GM12864 (cell line): Measurements from ENCODE around the gene LSAMP.

ENCODE experiments used
- DNase-seq: peaks from one replicate; pipeline ENCODE4 v3.0.0-alpha.2; 2011; ENCODE audit warnings: low read depth
- H3K4me3 ChIP-seq: 2 replicates; pipeline ENCODE4 v1.5.1; 2011; ENCODE audit warnings: mild to moderate bottlenecking, low read depth, low read length, control low read depth
- TF ChIP-seq, protein P1 (sequence below): IDR thresholded peaks from 2 replicates; pipeline ENCODE4 v1.5.1; 2011; ENCODE audit warnings: low read depth, mild to moderate bottlenecking, moderate library complexity, low read length, control low read depth, inconsistent platforms; ENCODE audit errors: missing control alignments

LSAMP gene

DNA sequence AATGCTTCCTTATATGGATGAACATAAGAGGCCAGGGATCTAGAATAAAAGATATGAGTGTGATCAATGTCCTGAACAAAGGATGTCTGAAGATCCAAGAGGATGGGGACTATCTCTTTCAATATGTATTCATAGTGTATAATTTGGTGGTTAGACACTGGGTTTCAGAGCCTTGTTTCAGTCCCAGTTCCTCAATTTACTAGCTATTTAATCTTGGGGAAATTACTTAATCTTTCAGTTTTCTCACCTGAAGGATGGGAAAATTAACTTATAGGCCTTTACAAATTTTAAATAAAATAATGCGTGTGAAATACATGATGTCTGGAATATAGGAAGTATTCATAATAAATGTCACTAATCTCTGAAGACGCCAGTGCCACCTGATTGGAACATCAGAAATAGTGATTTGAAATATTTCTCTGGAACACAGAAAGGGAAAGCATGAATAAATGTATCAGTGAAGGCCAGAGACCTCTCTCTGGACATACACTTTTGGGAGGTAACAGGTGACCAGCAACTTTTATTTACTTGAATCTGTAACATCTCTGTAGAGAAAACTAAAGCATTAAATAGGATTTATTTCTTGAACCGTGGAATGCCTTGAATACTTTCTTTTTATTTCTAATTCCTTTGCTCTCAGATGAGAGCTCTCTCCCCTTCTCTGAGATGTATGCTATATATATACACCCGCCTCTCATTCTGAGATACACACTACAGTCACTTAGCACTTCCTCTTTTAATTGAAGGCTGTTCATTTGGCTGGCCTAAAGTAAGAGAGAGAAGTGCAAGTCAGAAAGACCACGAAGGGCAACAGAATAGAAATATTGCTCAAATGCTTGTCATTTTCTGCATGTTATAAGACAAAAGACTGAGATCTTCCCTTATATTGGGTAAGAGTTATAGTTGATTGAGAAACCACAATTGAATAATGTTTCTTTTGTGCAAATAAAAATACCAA, 407.1 kb downstream of the LSAMP start:
- H3K4me3 ChIP-seq = no peak overlapping the region; the same call in 1 of the 2 replicates
- peak; percentile 60 for DNase-seq
- TF ChIP-seq, protein P1, sequence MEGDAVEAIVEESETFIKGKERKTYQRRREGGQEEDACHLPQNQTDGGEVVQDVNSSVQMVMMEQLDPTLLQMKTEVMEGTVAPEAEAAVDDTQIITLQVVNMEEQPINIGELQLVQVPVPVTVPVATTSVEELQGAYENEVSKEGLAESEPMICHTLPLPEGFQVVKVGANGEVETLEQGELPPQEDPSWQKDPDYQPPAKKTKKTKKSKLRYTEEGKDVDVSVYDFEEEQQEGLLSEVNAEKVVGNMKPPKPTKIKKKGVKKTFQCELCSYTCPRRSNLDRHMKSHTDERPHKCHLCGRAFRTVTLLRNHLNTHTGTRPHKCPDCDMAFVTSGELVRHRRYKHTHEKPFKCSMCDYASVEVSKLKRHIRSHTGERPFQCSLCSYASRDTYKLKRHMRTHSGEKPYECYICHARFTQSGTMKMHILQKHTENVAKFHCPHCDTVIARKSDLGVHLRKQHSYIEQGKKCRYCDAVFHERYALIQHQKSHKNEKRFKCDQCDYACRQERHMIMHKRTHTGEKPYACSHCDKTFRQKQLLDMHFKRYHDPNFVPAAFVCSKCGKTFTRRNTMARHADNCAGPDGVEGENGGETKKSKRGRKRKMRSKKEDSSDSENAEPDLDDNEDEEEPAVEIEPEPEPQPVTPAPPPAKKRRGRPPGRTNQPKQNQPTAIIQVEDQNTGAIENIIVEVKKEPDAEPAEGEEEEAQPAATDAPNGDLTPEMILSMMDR = no peak

DNA sequence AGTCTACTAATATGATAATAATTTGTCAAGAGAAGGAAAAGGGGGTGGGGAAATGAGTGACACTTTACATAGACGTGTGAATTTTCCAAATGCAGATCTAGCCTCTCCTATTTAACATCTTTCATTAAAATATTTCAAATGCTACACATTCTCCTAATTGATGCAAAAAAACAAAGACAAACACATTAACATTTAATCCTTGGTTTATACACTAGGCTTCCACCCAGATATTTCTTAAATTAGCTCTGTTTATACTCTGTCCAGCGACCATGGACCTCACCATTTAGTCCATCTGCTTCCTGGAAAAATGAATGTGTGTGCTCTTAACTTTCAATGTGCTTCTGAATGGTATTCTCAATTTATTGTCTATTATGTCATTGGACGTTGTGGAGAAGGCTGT, 409.9 kb downstream of the LSAMP start:
- H3K4me3 ChIP-seq = no peak overlapping the region
- TF ChIP-seq, protein P1 = no peak
- DNase-seq = no peak

DNA sequence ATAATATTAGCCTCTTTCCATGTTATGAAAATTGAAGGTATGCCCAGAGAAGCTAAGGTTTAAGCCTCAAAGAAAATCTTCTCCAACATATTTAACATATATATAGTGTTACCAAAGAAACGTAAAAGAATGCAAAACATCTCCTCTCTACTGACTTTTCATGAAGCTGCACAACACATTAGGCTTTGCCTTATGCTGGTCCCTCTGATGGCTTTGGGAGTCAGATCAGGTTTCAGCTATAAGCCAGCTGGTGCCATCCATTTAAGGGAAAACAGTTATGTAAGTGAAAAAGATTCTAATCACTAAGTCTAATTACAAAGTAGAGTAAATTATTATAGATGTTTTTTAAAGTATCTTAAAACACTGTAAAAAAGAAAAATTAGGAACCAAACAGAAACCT, 410.5 kb downstream of the LSAMP start:
- H3K4me3 ChIP-seq = no peak overlapping the region
- no peak for DNase-seq
- TF ChIP-seq, protein P1 = no peak

DNA sequence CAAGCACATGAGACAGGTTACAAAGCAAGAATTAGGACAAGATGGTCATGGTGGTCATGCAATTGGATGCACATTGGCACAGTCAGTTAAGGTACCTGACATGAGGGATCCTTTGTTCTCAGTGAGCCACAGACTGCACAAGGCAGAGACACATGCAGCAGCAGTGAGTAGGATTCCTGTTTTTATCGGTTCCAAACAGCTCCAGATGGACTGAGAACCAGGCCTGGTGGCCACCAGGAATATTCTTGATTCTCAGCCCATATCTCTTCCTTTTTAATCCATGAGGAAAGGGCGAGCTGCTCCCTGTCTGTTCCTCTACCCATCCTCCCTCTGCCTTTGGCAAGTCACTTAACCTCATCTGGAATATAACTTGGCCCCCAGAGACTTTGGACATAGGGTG, 411.2 kb downstream of the LSAMP start:
- H3K4me3 ChIP-seq = no peak overlapping the region
- no peak for DNase-seq

DNA sequence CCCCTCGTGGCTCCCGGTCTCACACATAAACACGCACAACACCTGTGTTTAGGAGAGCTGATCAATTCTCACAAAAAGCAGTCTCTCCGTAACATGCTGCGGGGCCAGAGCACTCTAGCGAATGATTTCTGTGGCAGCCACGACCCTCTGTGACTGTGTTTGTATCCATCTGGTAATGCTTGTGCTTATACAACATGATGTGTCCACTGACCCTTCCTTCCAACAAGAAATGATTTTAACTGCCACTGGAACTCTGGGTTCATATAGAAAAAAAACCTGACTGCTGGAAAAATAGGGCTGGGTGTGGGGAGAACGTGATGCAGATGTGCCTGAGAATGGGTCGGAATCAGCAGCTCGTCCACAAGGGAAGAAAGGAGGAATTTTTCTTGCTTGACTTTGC, 411.8 kb downstream of the LSAMP start:
- DNase-seq = no peak
- TF ChIP-seq, protein P1 = no peak
- H3K4me3 ChIP-seq = no peak overlapping the region

More for the DNA sequence above, 411.2 kb downstream of the LSAMP start:
- TF ChIP-seq, protein P1 = no peak

DNA sequence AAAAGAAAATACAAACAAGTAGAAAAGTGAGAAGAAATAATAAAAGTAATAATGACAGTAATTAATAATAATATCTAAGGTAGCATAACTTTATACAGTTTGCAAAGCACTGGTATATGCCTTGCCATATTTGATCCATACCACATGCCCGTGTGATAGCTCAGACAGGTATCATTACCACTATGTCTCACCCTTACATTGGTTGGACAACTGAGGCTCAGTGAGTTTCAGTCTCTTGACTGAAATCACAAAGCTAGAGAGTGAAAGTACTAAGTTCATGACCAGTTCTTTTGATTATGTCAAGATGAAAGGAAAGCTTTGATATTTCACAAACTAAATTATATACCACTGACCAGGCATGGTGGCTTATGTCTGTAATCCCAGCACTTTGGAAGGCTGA, 413.1 kb downstream of the LSAMP start:
- TF ChIP-seq, protein P1 = no peak
- DNase-seq = no peak
- H3K4me3 ChIP-seq = no peak overlapping the region
